HG03045 (cell line): ENCODE data around the gene HSFX3.
"Not testable (repeated sequence)": the region's sequence is repeated elsewhere in the genome, so short reads cannot be mapped to it uniquely, and the experiment has no call there.

Experiments
- ATAC-seq: cut with Tn5 transposase; IDR thresholded peaks from one replicate; pipeline ENCODE4 v1.9.1; 2021; ENCODE audit warnings: mild to moderate bottlenecking, moderate library complexity; ENCODE audit not compliant: unreplicated experiment

Gene HSFX3

GRCh38 chrX:149518236-149518635, 31.5 kb downstream of the HSFX3 start:
- no peak for ATAC-seq

DNA sequence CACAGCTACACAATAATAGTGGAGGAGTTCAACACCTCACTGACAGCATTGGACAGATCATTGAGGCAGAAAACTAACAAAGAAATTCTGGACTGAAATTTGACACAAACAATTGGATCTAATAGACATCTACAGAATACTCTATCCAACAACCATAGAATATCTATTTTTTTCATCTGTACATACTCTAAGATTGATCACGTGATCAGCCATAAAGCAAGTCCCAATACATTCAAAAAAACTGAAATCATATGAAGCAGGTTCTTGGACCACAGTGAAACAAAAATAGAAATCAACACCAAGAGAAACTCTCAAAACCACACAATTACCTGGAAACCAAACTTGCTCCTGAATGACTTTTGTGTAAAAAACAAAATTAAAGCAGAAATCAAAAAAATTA, 32.4 kb downstream of the HSFX3 start:
- ATAC-seq = no peak

DNA sequence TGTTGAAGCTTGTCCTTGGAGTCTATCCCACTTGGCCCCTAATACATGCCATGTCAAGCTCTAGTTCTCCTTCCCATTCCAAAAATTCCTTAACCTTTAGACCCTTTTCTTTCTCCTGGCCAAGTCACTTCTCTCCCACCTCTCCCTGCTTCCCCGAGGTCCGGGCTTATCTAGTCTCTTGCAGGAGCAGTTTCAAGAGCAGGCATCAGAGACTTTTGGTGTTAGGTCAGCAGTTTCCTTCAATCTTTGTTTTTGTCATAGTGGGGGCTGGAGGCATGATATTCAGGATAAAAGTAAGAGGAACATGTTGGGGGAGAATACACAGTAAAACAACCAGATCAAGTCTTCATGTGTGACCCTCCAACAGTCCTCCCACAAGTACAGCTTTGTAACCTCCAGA, 33.1 kb downstream of the HSFX3 start:
- ATAC-seq = no peak

- no peak for ATAC-seq
These were observed 33.6 kb downstream of the HSFX3 start for GRCh38 chrX:149515954-149516602.

DNA sequence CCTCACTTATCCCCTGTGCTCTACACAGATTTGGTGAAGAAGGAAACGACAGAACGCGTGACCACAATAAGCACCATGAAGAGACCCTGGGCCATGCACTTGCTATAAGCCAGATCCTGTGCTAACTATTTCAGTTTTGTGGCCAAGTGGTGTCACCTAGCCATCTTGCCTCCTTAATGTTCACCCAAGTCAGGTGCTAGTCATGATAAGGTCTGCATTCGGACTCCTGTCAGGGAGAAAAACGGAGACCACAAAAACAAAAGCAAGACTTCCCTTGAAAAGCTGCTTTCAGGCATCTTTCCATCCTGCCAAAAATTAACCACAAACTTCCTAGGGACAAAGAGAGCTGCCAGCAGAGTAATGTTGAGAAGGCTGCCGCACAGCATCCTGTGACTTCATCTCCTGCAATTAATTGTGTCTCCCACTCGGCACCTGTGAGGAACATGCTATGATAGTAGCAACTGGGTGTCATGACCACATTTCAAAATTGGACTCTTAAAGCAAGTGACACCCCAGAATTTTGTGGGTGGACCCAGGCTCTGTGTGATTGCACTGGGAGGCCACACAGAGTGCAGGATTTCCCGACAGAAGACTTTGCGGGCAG, 35.8 kb downstream of the HSFX3 start:
- no peak for ATAC-seq

DNA sequence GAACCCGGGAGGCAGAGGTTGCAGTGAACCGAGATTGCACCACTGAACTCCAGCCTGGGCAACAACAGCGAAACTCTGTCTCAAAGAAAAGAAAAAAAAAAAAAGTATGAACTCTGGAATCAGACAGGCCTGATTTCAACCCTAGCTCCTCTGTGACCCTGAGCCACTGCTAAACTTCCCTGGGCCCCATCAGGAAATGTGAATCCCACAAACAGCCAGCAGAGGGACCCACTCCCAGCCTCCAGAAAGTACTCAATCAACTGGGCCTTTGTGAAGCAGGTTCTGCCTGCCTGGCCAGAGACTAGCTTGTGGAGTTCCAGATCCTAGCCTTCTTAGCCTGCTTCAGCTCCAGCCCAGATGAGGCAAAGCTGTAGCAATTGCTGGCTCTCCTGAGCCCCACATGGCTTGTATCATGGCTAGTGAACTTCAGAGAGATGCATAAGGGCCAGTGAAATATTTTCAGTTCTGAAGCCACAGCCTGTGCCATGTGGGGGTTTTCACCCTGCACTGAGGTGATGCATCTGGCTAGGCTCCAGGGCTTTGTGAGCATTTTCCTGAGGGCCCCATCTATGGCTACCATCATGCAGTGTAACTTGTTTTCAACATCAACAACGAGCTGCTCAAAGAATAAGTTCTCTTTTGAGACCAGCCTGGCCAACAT, 37.4 kb downstream of the HSFX3 start:
- ATAC-seq = peak; percentile 82

DNA sequence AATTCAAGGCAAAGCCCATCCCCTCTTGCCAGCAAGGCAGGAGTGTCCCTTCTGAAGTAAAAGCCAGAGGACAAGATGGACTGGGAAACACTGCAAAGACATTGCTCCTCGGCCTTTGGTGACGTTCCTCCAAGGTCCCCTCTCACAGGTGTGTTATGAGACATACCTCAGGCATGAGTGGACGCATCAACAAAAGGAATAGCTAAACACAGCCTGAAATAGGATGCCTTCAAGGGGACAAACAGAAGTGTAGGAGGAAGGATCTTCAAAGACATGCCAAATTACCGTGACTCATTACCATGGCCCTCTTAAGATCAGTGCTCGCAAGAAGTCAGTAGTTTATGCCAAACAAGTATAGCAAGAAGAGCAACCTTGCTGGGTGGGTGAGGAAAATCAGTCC, 38.6 kb downstream of the HSFX3 start:
- no peak for ATAC-seq

- ATAC-seq = no peak
These were observed 39.3 kb downstream of the HSFX3 start for GRCh38 chrX:149510386-149510785.

DNA sequence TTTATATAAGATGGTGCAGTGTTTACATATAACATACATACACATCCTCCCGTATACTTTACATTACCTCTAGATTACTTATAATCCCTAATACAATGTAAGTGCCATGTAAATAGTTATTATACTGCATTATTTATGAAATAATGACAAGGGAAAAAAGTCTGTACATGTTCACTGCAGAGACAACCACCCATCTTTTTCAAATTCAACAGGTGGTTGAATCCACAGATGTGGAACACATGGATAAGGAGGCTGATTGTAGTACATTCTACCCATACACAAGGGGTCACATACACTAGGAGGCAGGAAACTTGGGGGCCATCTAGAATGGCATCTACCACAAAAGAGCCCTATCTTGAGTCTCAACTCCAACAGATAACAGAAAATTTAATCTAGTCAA, 41.3 kb downstream of the HSFX3 start:
- ATAC-seq = no peak

- ATAC-seq = no peak
These were observed 43.4 kb downstream of the HSFX3 start for GRCh38 chrX:149506349-149506748.

DNA sequence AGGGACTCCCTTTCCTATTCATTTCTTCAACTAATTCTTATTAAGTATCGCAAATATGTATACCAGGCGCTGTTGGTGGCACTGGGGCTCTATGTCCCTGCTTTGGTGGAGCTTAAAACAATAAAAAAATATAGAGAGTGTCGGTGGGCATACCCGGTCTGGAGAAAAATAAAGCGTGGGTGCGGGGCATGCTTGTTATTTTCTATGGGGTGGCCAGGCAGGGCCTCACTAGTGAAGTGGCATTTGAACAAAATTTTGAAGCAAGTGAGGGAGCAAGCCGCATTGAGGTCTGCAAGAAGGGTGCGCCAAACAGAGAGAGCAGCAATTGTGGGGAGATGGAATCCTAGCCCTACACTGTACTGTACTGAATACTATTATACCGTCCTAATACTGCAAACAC, 44.1 kb downstream of the HSFX3 start:
- no peak for ATAC-seq

DNA sequence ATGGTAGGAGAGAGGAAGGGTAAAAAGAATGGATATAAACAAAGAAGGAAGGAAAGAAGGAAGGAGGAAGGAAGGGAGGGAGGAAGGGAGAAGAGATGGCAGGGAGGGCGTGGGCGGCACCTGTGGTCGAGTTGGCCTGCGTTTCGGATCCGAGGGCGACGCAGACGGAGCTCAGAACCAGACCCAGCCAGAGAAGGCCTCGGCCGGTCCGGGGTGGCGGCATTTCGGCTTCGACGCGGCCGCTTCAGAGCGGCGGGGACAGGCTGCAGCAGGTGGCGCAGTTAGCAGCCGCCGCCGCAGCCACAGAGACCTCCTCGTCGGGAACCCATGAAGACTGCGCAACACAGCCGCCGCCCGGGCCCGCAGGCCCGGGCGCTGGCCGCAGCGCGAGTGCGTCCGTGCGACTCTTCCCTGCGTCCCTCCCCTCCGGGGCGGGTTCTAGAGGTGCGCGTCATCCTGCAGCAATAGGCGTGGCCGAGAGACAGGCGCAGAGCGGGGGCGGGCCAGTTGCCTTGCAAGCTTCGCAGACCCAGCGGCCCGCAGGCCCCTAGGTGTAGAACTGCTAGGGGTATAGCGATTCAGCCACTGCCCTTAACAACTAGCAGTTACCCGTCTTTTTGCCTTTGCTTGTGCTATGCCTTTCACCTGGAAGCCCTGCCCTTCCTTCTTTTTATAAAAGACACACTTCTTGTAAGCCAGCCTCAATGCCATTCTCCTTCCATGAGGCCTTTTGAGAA, 44.6 kb downstream of the HSFX3 start, which contains the start of gene IDS:
Gene IDS (minus strand): TSS at position 392 of the 737 bp plus-strand sequence. CDS start 169 bp downstream, at position 223.
- peak; percentile 80 for ATAC-seq

- peak; percentile 32 for ATAC-seq
These were observed 45.4 kb downstream of the HSFX3 start for GRCh38 chrX:149504226-149504914.

DNA sequence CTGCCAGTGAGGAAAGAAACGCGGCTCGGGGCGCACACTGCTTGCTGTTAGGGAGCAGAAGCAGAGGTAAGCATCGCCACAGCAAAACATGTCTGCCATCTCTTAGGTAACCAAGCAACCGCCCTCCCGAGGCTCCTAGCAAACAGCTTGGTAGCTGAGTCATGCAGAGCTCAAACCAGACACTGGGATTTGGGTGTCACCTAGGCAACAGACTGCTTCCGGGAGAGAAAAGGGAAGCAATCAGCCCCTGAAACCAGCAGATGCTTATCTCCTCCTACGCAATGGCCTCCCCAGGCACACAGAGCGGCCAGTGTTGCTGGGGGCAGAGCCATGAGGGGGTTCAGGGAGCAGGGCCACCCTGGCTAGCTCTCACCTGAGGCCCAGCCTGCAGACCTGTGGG, 46.3 kb downstream of the HSFX3 start:
- ATAC-seq = peak; percentile 66

DNA sequence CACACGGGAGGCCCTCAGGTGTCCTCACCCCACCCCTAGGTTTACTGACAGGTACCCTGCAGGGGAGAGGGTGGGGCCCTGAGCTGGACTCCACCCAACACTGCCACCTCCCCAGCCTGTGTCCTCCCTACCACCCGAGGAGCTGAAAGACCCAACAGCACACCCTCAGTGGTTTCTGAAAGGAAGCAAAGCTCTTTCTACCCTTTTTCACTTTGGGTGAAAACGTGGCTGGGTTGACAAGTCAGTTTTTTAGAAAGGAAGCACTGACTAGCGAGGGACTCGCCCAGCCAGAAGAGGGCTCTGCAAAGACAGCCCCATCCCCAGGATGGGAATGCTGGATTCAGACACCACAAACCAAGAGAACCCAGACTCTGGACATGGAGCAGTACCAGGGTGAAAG, 46.8 kb downstream of the HSFX3 start:
- ATAC-seq = not testable (repeated sequence)

DNA sequence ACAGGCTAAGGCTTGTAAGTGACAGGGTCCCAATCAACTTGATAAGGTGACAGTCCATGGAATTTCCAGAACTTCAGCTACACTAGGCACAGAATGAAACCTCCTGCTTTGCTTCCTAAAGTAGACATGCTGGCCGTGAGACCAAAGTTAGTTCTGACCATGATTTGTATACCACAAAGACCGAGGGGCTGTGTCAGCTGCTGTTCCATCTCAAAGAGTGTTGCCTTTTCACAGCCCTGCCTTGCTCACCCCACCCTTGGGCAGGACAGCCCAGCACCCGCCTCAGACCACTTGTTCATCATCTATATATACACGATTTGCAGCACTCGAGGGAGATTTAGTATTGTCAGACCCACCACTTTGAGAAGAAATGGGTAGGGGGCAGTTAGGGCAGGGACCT, 50.0 kb downstream of the HSFX3 start:
- ATAC-seq = no peak

GRCh38 chrX:149498767-149499166, 51.0 kb downstream of the HSFX3 start:
- ATAC-seq = no peak
